HL-60 (cell line): Measurements from ENCODE around the gene CPAMD8.
"Not testable (repeated sequence)": the region's sequence is repeated elsewhere in the genome, so short reads cannot be mapped to it uniquely, and the experiment has no call there.

Experiments used
- DNase-seq, 2 experiments: peaks; one replicate each; pipeline ENCODE4 v3.0.0-alpha.2; 2010 to 2020; ENCODE audit warnings: low read depth in 1 of 2, low spot score in 1 of 2
- H3K27ac ChIP-seq: fragments of 250-450 bp; sonication (Bioruptor Pico); replicated peaks from 2 replicates; pipeline ENCODE4 v1.5.1; 2020; ENCODE audit warnings: mild to moderate bottlenecking, moderate library complexity
- H3K27me3 ChIP-seq: fragments of 250-450 bp; sonication (Bioruptor Pico); 2 replicates; pipeline ENCODE4 v1.5.1; 2021; ENCODE audit warnings: mild to moderate bottlenecking, moderate library complexity; ENCODE audit not compliant: insufficient read depth, poor library complexity, severe bottlenecking
- H3K4me3 ChIP-seq: replicated peaks from 2 replicates; pipeline ENCODE4 v1.5.1; 2011; ENCODE audit warnings: mild to moderate bottlenecking, control low read depth, low read length; ENCODE audit not compliant: insufficient read depth
- CTCF ChIP-seq: IDR thresholded peaks from one replicate; pipeline ENCODE4 v1.5.1; 2011; ENCODE audit warnings: low read length, control low read depth, inconsistent platforms; ENCODE audit not compliant: insufficient read depth
- GABPA ChIP-seq: IDR thresholded peaks from 2 replicates; pipeline ENCODE4 v1.6.1; 2012; ENCODE audit warnings: low read depth
- POLR2AphosphoS5 ChIP-seq: IDR thresholded peaks from 2 replicates; pipeline ENCODE4 v1.6.1; 2012; ENCODE audit warnings: low read depth
- SPI1 ChIP-seq: IDR thresholded peaks from 2 replicates; pipeline ENCODE4 v1.6.1; 2012; ENCODE audit warnings: low read depth, mild to moderate bottlenecking, borderline replicate concordance
- TF ChIP-seq, protein P1 (sequence below): IDR thresholded peaks from 2 replicates; pipeline ENCODE4 v1.6.1; 2012; ENCODE audit warnings: low read depth; ENCODE audit not compliant: insufficient replicate concordance

CPAMD8 gene

GRCh38 chr19:16998635-16999194 lies 27.9 kb downstream of the CPAMD8 start:
- Histone ChIP-seq H3K27ac (no peak overlapping the region), H3K27me3 (no peaks in the 10 kb centered on the region), H3K4me3 (no peak overlapping the region)
- DNase-seq, result no peak
- TF ChIP-seq CTCF (no peak), GABPA (no peak), POLR2AphosphoS5 (no peak), SPI1 (no peak)
- TF ChIP-seq, protein P1, sequence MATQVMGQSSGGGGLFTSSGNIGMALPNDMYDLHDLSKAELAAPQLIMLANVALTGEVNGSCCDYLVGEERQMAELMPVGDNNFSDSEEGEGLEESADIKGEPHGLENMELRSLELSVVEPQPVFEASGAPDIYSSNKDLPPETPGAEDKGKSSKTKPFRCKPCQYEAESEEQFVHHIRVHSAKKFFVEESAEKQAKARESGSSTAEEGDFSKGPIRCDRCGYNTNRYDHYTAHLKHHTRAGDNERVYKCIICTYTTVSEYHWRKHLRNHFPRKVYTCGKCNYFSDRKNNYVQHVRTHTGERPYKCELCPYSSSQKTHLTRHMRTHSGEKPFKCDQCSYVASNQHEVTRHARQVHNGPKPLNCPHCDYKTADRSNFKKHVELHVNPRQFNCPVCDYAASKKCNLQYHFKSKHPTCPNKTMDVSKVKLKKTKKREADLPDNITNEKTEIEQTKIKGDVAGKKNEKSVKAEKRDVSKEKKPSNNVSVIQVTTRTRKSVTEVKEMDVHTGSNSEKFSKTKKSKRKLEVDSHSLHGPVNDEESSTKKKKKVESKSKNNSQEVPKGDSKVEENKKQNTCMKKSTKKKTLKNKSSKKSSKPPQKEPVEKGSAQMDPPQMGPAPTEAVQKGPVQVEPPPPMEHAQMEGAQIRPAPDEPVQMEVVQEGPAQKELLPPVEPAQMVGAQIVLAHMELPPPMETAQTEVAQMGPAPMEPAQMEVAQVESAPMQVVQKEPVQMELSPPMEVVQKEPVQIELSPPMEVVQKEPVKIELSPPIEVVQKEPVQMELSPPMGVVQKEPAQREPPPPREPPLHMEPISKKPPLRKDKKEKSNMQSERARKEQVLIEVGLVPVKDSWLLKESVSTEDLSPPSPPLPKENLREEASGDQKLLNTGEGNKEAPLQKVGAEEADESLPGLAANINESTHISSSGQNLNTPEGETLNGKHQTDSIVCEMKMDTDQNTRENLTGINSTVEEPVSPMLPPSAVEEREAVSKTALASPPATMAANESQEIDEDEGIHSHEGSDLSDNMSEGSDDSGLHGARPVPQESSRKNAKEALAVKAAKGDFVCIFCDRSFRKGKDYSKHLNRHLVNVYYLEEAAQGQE, result no peak

DNA sequence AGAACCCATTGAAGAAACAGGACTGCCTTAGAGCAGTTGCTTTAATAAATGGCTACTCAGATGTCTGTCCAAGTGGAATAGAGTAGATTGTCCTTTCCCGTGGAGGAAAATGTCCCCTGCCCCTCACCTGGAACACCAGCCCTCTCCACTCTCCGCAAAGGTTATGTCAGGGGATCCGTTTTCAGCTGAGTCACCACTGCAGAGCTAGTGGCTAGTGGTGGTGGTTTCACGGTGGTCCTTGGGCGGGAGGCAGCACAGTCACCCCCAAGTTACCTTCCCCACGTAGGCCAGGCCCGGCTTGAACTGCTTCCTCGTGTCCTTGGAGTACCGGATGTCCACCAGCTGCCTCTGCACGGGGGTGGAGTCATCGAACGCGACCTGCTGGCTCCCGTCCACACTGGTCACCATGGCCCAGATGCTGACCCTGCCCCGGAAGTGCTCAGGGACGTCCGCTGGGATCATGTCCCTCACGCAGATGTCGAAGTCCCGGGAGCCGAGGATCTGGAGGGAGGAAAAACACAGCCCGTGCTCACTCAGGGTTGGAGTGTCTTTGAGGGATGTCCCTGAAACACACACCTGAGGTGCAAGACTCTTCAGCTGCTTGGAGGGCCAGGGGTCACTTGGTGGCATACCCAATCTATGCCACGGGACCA lies 29.6 kb downstream of the CPAMD8 start:
- not testable (repeated sequence) for DNase-seq, H3K27me3 ChIP-seq, H3K27ac ChIP-seq, H3K4me3 ChIP-seq

- H3K4me3 ChIP-seq, result no peak overlapping the region
- H3K27me3 ChIP-seq, result no peaks in the 10 kb centered on the region
- DNase-seq, result no peak
- H3K27ac ChIP-seq, result no peak overlapping the region
- TF ChIP-seq, protein P1, result no peak
- TF ChIP-seq POLR2AphosphoS5, result no peak
- TF ChIP-seq GABPA, result no peak
- no peak for TF ChIP-seq SPI1
- TF ChIP-seq CTCF, result no peak
Measured at GRCh38 chr19:16988661-16989060, 37.9 kb downstream of the CPAMD8 start.

- DNase-seq, result no peak
- TF ChIP-seq, protein P1, result no peak
- TF ChIP-seq CTCF (no peak), SPI1 (no peak), POLR2AphosphoS5 (no peak), GABPA (no peak)
- no peak overlapping the region for H3K27ac ChIP-seq
- no peaks in the 10 kb centered on the region for H3K27me3 ChIP-seq
- no peak overlapping the region for H3K4me3 ChIP-seq
Measured at GRCh38 chr19:16985403-16985802, 41.2 kb downstream of the CPAMD8 start.

DNA sequence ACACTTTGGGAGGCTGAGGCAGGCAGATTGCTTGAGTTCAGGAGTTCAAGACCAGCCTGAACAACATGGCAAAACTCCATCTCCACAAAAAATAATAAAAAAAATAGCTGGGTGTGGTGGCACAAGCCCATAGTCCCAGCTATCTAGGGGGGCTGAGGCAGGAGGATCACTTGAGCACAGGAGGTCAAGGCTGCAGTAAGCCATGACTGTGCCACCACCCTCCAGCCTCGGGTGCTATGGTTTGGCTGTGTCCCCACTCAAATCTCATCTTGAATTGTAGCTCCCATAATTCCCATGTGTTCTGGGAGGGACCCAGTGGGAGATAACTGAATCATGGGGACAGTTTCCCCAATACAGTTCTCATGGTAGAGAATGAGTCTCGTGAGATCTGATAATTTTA lies 44.0 kb downstream of the CPAMD8 start:
- not testable (repeated sequence) for H3K27me3 ChIP-seq, H3K27ac ChIP-seq, H3K4me3 ChIP-seq, DNase-seq
